Ureter (tissue), 1 donor: ENCODE data around the gene FAM25C. TPM values are rescaled to one million over a fixed set of nuclear protein-coding genes. Genes with fewer than 3 reads are reported as not detected.
A peak's percentile ranks its signal among the peaks of the same experiment; 100 is the strongest.
"Not testable (repeated sequence)": the region's sequence is repeated elsewhere in the genome, so short reads cannot be mapped to it uniquely, and the experiment has no call there.

Source experiments
- DNase-seq: peaks from one replicate; pipeline ENCODE4 v3.0.0-alpha.2; 2020; ENCODE audit warnings: low spot score
- total RNA-seq: library from RNA; stranded (reverse); gene quantifications from one replicate; pipeline ENCODE4 v1.2.4, GENCODE V29; 2023
- donor health status: DM: yes; HTN: yes; CAD: no.

Gene FAM25C
- not detected for total RNA-seq

GRCh38 chr10:47999691-48000090 is at the start of gene FAM25C:
Gene FAM25C, minus strand, starts transcription at chr10:47999791. Its CDS starts 26 bp downstream, at chr10:47999765.
- DNase-seq: not testable (repeated sequence)

- not testable (repeated sequence) for DNase-seq
These were observed 45.0 kb upstream of the FAM25C start for GRCh38 chr10:48044557-48044956.

- DNase-seq: not testable (repeated sequence)
These were observed 31.8 kb upstream of the FAM25C start for GRCh38 chr10:48031390-48031789.

GRCh38 chr10:48002306-48002705 is 2.7 kb upstream of the FAM25C start:
- DNase-seq: not testable (repeated sequence)

- not testable (repeated sequence) for DNase-seq
These were observed 5.5 kb downstream of the FAM25C start for GRCh38 chr10:47994045-47994444.

GRCh38 chr10:47992560-47992959 is 7.0 kb downstream of the FAM25C start:
- DNase-seq: not testable (repeated sequence)

GRCh38 chr10:47991706-47992105 is 7.9 kb downstream of the FAM25C start:
- DNase-seq: peak; percentile 64

- DNase-seq: not testable (repeated sequence)
These were observed 9.5 kb downstream of the FAM25C start for GRCh38 chr10:47990097-47990496.

- DNase-seq: not testable (repeated sequence)
These were observed 10.0 kb downstream of the FAM25C start for GRCh38 chr10:47989542-47989950.

- not testable (repeated sequence) for DNase-seq
These were observed 10.7 kb downstream of the FAM25C start for GRCh38 chr10:47988718-47989541.

GRCh38 chr10:47987952-47988351 is 11.6 kb downstream of the FAM25C start:
- DNase-seq: not testable (repeated sequence)

- not testable (repeated sequence) for DNase-seq
These were observed 13.0 kb downstream of the FAM25C start for GRCh38 chr10:47986413-47987230.

- not testable (repeated sequence) for DNase-seq
These were observed 24.2 kb downstream of the FAM25C start for GRCh38 chr10:47975409-47975808.

GRCh38 chr10:47973131-47973530 is 26.5 kb downstream of the FAM25C start:
- not testable (repeated sequence) for DNase-seq

GRCh38 chr10:47972077-47972476 is 27.5 kb downstream of the FAM25C start:
- DNase-seq: not testable (repeated sequence)

GRCh38 chr10:47971598-47971997 is 28.0 kb downstream of the FAM25C start:
- DNase-seq: not testable (repeated sequence)

- DNase-seq: not testable (repeated sequence)
These were observed 29.5 kb downstream of the FAM25C start for GRCh38 chr10:47970047-47970446.

GRCh38 chr10:47968988-47969387 is 30.6 kb downstream of the FAM25C start:
- not testable (repeated sequence) for DNase-seq

GRCh38 chr10:47964280-47965063 is 35.1 kb downstream of the FAM25C start:
- DNase-seq: not testable (repeated sequence)

- not testable (repeated sequence) for DNase-seq
These were observed 36.8 kb downstream of the FAM25C start for GRCh38 chr10:47962785-47963184.

- DNase-seq: not testable (repeated sequence)
These were observed 38.9 kb downstream of the FAM25C start for GRCh38 chr10:47960699-47961098.
